Epithelial cell of proximal tubule (primary cell): ENCODE results near the gene PCED1B. TPM values are rescaled to one million over a fixed set of nuclear protein-coding genes. Genes with fewer than 3 reads are reported as not detected.
"Not testable (repeated sequence)": the region's sequence is repeated elsewhere in the genome, so short reads cannot be mapped to it uniquely, and the experiment has no call there.

Experiments used
- DNase-seq: peaks from one replicate; pipeline ENCODE4 v3.0.0-alpha.2; 2011; ENCODE audit warnings: low read depth
- H3K4me3 ChIP-seq: 2 replicates; pipeline ENCODE4 v1.5.1; 2011; ENCODE audit warnings: low read depth, mild to moderate bottlenecking, low read length
- total RNA-seq: library from RNA; depleted of rRNA; stranded (reverse); fragments of >200 nt; gene quantifications from 2 replicates; pipeline ENCODE4 v1.2.3, GENCODE V29; 2015
- TF ChIP-seq, protein P1 (sequence below): conservative IDR thresholded peaks from 2 replicates; pipeline ENCODE4 v1.5.1; 2012; ENCODE audit warnings: low read depth, mild to moderate bottlenecking, low read length

PCED1B gene
- total RNA-seq, 1 donor from 2014 or later = 9.0 TPM

GRCh38 chr12:47035484-47035883, 43.9 kb upstream of the PCED1B start:
- no peak overlapping the region for H3K4me3 ChIP-seq
- no peak for DNase-seq
- TF ChIP-seq, protein P1, sequence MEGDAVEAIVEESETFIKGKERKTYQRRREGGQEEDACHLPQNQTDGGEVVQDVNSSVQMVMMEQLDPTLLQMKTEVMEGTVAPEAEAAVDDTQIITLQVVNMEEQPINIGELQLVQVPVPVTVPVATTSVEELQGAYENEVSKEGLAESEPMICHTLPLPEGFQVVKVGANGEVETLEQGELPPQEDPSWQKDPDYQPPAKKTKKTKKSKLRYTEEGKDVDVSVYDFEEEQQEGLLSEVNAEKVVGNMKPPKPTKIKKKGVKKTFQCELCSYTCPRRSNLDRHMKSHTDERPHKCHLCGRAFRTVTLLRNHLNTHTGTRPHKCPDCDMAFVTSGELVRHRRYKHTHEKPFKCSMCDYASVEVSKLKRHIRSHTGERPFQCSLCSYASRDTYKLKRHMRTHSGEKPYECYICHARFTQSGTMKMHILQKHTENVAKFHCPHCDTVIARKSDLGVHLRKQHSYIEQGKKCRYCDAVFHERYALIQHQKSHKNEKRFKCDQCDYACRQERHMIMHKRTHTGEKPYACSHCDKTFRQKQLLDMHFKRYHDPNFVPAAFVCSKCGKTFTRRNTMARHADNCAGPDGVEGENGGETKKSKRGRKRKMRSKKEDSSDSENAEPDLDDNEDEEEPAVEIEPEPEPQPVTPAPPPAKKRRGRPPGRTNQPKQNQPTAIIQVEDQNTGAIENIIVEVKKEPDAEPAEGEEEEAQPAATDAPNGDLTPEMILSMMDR = no peak

- TF ChIP-seq, protein P1 = no peak
- DNase-seq = peak; percentile 99
- H3K4me3 ChIP-seq = peak overlapping the region; percentile 33
These were observed 41.1 kb upstream of the PCED1B start for GRCh38 chr12:47038270-47038748.

DNA sequence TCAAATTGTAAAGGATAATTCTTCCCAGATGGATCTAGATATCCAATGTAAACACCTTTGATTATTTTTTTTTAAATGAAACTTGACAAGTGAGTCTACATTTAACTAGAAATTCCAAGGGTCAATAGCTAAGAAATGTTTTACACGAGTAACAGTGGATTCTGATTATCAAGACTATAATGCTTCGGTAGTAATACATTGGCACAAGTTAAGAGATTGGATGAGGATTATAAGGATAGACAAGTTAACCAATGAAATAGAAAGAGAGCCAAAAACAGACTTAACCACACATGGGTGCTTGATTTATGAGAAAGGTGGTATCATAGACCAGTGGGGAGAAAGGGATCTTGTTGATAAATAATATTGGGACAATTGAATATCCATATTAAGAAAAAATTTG, 40.3 kb upstream of the PCED1B start:
- TF ChIP-seq, protein P1 = no peak
- H3K4me3 ChIP-seq = peak overlapping the region; percentile 33
- no peak for DNase-seq

- DNase-seq = no peak
- TF ChIP-seq, protein P1 = no peak
These were observed 39.7 kb upstream of the PCED1B start for GRCh38 chr12:47039756-47040155.

DNA sequence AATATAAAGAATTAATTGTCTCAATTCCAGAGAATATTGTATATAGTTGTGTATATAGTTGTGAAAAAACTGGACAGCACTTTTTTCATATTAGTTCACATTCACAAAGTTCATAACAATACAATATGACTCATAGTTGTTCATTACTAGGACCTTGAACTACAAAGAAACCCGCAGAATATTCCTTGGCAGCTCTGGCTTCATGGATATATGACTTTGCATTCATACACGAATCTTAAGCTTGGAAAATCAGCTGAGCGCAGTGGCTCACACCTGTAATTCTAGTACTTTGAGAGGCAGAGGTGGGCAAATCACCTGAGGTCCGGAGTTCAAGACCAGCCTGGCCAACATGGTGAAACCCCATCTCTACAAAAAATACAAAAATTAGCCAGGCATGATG, 38.1 kb upstream of the PCED1B start:
- DNase-seq = no peak
- no peak overlapping the region for H3K4me3 ChIP-seq
- TF ChIP-seq, protein P1 = no peak

More at GRCh38 chr12:47039756-47040155, 39.7 kb upstream of the PCED1B start:
- H3K4me3 ChIP-seq = no peak overlapping the region

- DNase-seq = no peak
These were observed 30.9 kb upstream of the PCED1B start for GRCh38 chr12:47048541-47048940.

DNA sequence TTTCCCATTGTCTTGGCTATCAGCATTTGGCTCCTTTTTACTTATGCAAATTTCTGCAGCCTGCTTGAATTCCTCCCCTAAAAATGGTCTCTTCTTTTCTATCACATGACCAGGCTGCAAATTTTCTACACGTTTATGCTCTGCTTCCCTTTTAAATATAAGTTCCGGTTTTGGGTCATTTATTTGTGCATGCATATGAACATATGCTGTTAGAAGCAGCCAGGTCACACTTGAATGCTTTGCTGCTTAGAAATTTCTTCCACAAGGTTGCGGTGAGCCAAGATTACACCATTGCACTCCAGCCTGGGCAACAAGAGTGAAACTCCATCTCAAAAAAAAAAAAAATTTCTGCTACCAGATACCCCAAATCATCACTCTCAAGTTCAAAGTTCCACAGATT, 28.1 kb upstream of the PCED1B start:
- H3K4me3 ChIP-seq, DNase-seq: not testable (repeated sequence)

More at GRCh38 chr12:47048541-47048940, 30.9 kb upstream of the PCED1B start:
- TF ChIP-seq, protein P1 = no peak
- H3K4me3 ChIP-seq = no peak overlapping the region
